NCI-H2227 treated with DMSO at 0.1 percent for 48 hours (cell line): ENCODE measurements around the gene GID8.

Experiments used
- DNase-seq: peaks from one replicate; lab custom pipeline; 2025; lab: John Stamatoyannopoulos, UW

GID8 gene

DNA sequence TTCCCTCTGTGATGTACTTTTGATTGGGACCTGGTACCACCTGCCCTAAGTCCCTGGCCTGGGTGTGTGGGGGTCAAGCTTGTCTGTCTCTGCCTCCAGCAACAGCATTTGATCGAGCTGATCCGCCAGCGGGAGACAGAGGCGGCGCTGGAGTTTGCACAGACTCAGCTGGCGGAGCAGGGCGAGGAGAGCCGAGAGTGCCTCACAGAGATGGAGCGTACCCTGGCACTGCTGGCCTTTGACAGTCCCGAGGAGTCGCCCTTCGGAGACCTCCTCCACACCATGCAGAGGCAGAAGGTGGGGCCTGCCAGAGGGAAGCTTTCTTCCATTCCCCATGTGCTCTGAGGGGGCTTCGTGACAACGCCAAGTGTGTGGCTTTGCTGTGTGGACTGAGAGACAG is 5.4 kb downstream of the GID8 start:
- no peak for DNase-seq

DNA sequence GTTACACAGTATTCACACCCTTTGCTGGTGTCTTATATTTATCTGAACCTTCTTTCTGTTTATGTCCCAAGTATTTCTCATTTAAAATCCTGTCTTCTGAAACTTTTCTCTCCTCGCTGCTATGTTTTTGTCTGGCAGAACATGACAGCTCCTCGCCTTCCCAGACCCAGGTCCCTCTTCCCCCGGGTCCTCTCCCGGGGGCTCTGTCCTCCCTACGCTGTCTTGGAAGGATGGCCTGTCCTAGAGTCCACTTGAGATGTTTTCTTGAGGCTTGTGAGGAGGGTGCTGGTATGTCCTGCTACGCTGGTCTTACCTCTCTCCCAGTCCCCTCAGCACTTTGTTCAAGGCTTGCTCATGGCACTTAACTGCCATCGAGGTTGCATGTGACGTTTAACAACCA is 6.2 kb downstream of the GID8 start:
- DNase-seq = no peak

DNA sequence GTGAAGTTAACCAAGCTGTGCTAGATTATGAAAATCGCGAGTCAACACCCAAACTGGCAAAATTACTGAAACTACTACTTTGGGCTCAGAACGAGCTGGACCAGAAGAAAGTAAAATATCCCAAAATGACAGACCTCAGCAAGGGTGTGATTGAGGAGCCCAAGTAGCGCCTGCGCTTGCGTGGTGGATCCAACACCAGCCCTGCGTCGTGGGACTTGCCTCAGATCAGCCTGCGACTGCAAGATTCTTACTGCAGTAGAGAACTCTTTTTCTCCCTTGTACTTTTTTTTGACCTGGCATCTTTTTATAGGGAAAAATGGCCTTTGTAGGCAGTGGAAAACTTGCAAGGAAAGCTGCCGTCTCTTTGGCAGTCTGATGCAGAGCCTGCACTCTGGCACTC is 6.8 kb downstream of the GID8 start:
- DNase-seq = no peak

DNA sequence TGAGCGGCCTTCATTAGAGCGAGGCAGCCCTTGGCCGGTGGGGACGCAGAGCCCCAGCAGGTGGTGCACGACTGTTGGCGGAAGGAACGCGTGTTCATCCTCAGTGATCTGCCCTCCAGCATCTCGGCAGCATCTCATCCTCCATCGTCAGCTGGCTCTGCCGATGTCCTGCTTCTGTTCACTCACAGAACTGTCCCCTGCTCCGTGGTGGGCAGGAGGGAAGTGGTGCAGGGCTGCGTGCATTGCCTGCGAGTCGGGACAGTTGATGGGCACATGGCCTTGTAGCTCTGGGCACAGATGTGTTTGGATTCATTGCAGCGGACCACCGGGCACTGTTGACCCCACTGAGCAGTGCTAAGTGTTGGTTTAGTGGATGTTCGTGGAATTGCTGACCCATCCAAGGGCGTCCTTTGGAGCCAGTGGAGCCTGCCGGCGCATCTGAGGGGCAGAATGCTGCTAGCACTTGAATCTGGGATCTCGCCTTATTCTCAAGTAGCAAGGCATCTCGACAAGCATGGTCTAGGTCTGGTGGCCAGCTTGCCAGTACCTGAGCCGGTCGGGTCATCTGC is 7.9 kb downstream of the GID8 start:
- DNase-seq = no peak

GRCh38 chr20:62946918-62947317 is 9.0 kb downstream of the GID8 start:
- DNase-seq = no peak

GRCh38 chr20:62947532-62948300 is 9.8 kb downstream of the GID8 start:
- no peak for DNase-seq

DNA sequence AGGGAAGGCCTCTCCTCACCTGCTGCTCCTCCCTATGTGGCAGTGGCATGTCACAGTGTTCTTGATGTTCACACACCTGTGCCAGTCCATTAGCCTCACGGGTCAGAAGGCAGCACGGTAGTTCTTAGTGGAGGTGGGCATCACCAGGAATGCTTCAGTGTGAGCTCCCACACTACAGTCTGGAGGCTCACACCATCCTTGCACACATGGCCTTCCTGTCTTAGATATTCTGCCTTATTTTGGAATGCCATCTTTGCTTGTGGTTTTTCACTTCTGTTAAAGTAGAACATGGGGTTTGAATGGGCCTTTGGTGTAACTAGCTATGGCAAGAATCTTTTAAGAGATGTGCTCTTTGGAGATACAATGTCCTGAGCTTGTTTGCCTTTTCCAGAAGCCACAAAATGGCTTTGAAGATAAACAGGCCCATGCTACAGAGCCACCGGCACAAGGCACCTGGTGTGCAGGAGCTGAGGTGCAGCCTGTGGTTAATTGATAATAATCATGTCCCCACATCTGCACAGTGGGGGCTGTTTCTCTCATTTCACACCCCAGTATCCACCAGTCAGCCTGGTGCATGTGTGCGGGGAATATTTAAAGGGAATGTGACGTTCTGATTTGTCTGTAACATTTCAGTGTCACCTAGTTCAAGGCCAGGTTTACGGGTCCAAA is 11.3 kb downstream of the GID8 start:
- DNase-seq = no peak

DNA sequence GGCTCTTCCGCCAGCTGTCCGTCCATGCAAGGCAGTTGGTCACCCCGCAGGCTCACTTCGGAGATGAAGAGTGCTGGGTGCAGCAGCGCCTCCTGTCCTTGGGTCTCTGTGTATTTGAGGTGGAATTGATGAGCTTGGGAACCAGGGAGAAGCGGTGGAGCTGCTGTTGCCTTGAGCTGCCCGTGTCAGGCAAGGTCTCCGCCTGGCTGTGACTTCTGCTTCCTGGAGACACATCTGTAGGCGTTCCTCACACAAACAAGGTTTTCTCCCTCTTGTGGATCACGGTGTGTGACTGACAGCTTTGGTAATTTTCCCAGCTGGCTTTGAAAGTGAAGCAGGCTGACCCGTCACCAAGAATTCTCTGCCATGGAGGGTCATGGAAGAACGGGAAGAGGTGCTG is 12.0 kb downstream of the GID8 start:
- DNase-seq = no peak

- DNase-seq = no peak
Observed at GRCh38 chr20:62950741-62951140, 12.8 kb downstream of the GID8 start.

- DNase-seq = no peak
Observed at GRCh38 chr20:62951143-62951895, 13.4 kb downstream of the GID8 start.

DNA sequence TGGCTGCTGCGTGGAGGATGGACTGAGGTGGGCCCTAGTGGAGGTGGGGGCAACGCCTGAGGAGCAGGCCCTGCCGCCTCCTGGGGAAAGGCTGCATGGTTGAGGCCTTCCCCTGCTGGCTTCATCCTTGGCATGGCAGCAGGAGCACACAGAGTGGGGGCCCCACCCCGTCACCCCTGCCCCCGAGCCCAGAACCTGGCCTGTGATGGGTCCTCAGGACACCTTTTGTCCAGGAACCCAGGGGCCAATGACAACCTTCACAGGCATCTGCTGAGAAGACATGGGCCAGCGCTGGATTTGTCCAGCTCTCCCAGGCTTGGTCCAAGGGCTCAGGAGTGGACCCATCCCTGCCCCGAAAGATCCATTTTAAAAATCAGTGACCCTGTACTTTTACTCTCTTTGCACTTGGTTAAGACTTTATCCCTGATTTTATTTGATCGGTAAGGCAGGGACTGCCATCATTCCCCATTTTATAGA is 14.0 kb downstream of the GID8 start:
- DNase-seq = no peak

DNA sequence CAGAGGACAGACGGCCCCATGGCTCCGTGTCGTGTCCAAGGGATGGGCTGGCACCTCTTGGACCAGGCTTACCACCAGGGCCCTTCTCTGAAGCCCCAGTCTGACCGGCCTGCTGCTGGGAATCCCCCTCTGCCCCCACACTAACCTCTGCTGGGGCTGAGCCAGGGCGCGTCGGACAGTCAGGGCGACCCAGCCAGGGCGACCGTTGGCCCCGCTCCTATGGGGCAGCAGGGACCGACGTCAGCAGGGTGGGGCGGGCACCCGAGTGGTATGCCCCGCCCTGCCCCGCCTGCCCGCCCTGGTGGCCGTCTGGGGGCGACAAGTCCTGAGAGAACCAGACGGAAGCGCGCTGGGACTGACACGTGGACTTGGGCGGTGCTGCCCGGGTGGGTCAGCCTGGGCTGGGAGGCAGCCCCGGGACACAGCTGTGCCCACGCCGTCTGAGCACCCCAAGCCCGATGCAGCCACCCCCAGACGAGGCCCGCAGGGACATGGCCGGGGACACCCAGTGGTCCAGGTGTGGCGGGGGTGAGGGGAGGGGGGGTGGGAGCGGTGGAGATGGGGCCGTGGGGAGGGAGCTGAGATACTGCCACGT is 14.5 kb downstream of the GID8 start, which contains the start of gene SLC17A9:
SLC17A9 (plus strand) TSS at position 337 of the 595 bp plus-strand sequence; CDS start at position 459, 122 bp downstream.
- no peak for DNase-seq

- no peak for DNase-seq
Observed at GRCh38 chr20:62952968-62953838, 15.3 kb downstream of the GID8 start.

DNA sequence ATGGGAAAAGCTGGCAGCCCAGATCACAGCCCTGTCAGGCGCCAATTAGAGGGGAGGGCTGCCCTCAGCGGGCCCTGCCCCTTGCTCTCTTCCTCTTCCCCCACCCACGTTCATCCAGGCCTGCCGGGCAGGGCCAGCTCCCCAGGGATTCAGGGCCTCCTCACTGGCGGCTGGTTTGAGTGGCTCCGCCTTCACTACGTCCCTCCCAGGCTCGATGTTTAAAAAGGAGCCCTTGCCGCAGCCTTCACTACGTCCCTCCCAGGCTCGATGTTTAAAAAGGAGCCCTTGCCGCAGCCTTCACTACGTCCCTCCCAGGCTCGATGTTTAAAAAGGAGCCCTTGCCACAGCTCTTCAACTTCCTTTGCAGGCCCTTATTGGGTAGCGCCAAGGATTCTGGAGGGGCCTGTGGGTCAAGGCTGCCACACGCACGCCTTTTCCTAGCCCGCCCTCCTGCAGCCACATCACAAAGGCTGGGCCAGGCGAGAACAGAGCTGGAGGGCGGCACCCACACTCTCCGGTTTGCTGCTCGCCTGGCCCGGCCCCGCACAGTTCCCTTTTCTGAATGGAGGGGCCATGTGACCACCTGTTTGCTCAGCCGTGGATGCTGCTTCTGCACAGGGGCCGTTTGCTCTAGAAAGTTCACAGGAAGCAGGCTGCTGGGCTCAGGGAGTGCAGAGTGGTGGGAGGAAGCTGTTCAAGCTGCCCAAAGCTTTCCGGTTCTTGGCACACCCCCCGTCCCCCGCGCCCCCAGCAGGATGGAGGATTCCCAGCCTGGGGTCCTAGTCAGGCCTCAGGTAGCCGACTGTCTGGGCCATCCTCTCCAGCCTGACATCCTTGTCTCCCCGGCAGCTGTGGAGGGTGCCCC is 16.1 kb downstream of the GID8 start:
- peak; percentile 75 for DNase-seq

- DNase-seq = no peak
Observed at GRCh38 chr20:62955519-62956386, 17.8 kb downstream of the GID8 start.

DNA sequence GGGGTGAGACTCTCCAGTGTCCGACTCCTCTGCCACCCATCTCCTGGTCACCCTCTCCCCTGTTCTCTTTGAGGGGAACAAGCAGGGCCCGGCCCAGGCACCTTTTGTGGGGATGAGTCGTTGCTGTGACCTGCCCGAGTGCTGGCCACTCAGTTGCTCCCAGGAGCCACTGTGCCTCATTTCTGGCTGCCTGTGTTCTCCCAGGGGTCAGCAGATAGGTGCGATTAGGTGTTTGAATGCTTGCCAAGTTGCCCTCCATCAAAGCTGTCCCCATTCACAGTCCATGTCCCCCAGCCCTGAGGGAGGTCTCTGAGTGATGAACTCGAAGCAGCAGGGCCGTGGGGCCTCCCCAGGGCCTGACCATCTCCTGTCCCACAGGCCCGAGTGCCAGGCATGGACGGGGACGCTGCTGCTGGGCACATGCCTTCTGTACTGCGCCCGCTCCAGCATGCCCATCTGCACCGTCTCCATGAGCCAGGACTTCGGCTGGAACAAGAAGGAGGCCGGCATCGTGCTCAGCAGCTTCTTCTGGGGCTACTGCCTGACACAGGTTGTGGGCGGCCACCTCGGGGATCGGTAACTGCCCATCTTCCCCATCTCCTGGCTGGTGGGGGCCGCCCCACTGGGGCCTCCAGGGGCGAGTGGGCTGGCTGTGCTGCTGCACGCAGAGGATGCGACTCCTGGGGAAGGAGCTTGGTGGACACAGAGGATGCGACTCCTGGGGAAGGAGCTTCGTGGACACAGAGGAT is 18.6 kb downstream of the GID8 start:
- no peak for DNase-seq

GRCh38 chr20:62957136-62958117 is 19.5 kb downstream of the GID8 start:
- DNase-seq = no peak
